Osteoblast (primary cell): ENCODE data around the gene FAM151B. TPM values are rescaled to one million over a fixed set of nuclear protein-coding genes. Genes with fewer than 3 reads are reported as not detected.
A peak's percentile ranks its signal among the peaks of the same experiment; 100 is the strongest.

Source experiments
- DNase-seq: peaks from one replicate; pipeline ENCODE4 v3.0.0; 2011; ENCODE audit warnings: low spot score, mixed read lengths; ENCODE audit not compliant: insufficient read length; ENCODE audit errors: missing footprints
- H2AFZ ChIP-seq: 2 replicates; pipeline ENCODE4 v1.6.0; 2011; ENCODE audit warnings: mild to moderate bottlenecking, low read length
- H3K27ac ChIP-seq: 2 replicates; pipeline ENCODE4 v1.5.1; 2011; ENCODE audit warnings: mild to moderate bottlenecking, low read depth, low read length, moderate library complexity
- H3K27me3 ChIP-seq: 2 replicates; pipeline ENCODE4 v1.6.0; 2012; ENCODE audit warnings: mild to moderate bottlenecking, control low read depth, inconsistent platforms, low read length, moderate library complexity; ENCODE audit not compliant: insufficient read depth
- H3K36me3 ChIP-seq: 2 replicates; pipeline ENCODE4 v1.5.1; 2011; ENCODE audit warnings: mild to moderate bottlenecking, low read length, control low read depth, moderate library complexity; ENCODE audit not compliant: insufficient read depth
- H3K4me1 ChIP-seq: 2 replicates; pipeline ENCODE4 v1.5.1; 2011; ENCODE audit warnings: mild to moderate bottlenecking, low read length, control low read depth, moderate library complexity; ENCODE audit not compliant: insufficient read depth
- H3K4me2 ChIP-seq: 2 replicates; pipeline ENCODE4 v1.6.0; 2011; ENCODE audit warnings: mild to moderate bottlenecking, low read length; ENCODE audit not compliant: insufficient read depth
- H3K4me3 ChIP-seq: fragments of 200-600 bp; sonication (generic); 3 replicates; pipeline ENCODE4 v1.5.1; 2012; ENCODE audit warnings: mild to moderate bottlenecking, low read length, inconsistent platforms; ENCODE audit not compliant: insufficient read depth
- H3K79me2 ChIP-seq: 2 replicates; pipeline ENCODE4 v1.6.0; 2012; ENCODE audit warnings: mild to moderate bottlenecking, low read length, control low read depth, inconsistent platforms; ENCODE audit not compliant: insufficient read depth
- H3K9me3 ChIP-seq: 2 replicates; pipeline ENCODE4 v1.5.1; 2011; ENCODE audit warnings: low read depth, low read length, control low read depth
- H4K20me1 ChIP-seq: 2 replicates; pipeline ENCODE4 v1.6.0; 2012; ENCODE audit warnings: mild to moderate bottlenecking, low read length, control low read depth; ENCODE audit not compliant: insufficient read depth
- CTCF ChIP-seq: IDR thresholded peaks from 2 replicates; pipeline ENCODE4 v1.5.1; 2011; ENCODE audit warnings: mild to moderate bottlenecking, low read depth, low read length, moderate library complexity; ENCODE audit errors: extremely low read depth
- total RNA-seq: library from RNA; depleted of rRNA; stranded (reverse); fragments of >200 nt; gene quantifications from 2 replicates; pipeline ENCODE4 v1.2.3, GENCODE V29; 2012

The FAM151B gene
- total RNA-seq, 1 donor = 13.0 TPM

DNA sequence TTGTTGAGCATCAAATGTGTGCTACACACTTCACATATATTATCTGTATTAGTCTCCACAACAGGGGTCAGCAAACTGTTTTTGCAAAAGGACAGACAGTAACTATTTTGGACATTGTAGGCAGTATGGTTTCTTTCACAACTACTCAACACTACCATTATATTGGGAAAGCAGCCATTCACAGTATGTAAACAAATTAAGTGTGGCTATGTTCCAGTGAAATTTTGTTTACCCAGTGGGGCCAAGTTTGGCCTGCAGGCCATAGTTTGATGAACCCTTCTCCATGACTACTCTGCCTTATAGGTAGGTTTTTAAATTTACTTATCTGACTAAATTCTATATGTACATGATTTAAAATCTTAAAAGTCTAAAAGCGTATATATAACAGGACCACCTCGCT lies 13.0 kb upstream of the FAM151B start:
- TF ChIP-seq CTCF = no peak
- Histone ChIP-seq H3K9me3 (no peaks in the 10 kb centered on the region), H3K36me3 (peaks cover 29% of the 10 kb centered on the region), H3K4me2 (no peak overlapping the region), H3K4me1 (no peaks in the 10 kb centered on the region), H4K20me1 (no peaks in the 10 kb centered on the region), H3K4me3 (no peak overlapping the region), H3K27ac (no peak overlapping the region), H2AFZ (no peak overlapping the region), H3K27me3 (no peaks in the 10 kb centered on the region), H3K79me2 (no peaks in the 10 kb centered on the region)
- no peak for DNase-seq

GRCh38 chr5:80479713-80480112 lies 8.2 kb upstream of the FAM151B start:
- Histone ChIP-seq H4K20me1 (no peaks in the 10 kb centered on the region), H3K4me2 (no peak overlapping the region), H3K36me3 (peaks cover 20% of the 10 kb centered on the region), H2AFZ (no peak overlapping the region), H3K4me1 (no peaks in the 10 kb centered on the region), H3K9me3 (no peaks in the 10 kb centered on the region), H3K4me3 (no peak overlapping the region), H3K27me3 (no peaks in the 10 kb centered on the region), H3K27ac (no peak overlapping the region), H3K79me2 (no peaks in the 10 kb centered on the region)
- no peak for DNase-seq
- TF ChIP-seq CTCF = no peak

DNA sequence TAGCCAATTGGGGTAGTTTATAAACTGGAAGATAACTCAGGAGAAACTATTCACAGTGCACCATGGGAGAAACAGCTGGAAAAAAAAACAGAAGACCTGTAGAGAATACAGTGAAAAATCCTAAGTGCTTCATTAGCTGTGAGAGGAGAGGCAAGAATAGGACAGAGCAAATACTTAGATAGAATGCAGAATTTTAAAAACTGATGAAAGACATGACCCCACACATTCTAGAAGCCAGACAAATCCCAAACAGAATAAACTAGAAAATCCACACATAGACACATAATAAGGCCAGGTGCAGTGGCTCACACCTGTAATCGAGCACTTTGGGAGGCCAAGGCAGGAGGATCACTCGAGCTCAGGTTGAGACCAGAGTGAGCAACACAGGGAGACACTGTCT lies 7.5 kb upstream of the FAM151B start:
- Histone ChIP-seq H3K4me2 (no peak overlapping the region), H4K20me1 (no peaks in the 10 kb centered on the region), H3K4me1 (no peaks in the 10 kb centered on the region), H3K9me3 (no peaks in the 10 kb centered on the region), H3K36me3 (peaks cover 21% of the 10 kb centered on the region), H3K27me3 (no peaks in the 10 kb centered on the region), H2AFZ (no peak overlapping the region), H3K27ac (no peak overlapping the region), H3K79me2 (no peaks in the 10 kb centered on the region), H3K4me3 (no peak overlapping the region)
- no peak for DNase-seq
- TF ChIP-seq CTCF = no peak

DNA sequence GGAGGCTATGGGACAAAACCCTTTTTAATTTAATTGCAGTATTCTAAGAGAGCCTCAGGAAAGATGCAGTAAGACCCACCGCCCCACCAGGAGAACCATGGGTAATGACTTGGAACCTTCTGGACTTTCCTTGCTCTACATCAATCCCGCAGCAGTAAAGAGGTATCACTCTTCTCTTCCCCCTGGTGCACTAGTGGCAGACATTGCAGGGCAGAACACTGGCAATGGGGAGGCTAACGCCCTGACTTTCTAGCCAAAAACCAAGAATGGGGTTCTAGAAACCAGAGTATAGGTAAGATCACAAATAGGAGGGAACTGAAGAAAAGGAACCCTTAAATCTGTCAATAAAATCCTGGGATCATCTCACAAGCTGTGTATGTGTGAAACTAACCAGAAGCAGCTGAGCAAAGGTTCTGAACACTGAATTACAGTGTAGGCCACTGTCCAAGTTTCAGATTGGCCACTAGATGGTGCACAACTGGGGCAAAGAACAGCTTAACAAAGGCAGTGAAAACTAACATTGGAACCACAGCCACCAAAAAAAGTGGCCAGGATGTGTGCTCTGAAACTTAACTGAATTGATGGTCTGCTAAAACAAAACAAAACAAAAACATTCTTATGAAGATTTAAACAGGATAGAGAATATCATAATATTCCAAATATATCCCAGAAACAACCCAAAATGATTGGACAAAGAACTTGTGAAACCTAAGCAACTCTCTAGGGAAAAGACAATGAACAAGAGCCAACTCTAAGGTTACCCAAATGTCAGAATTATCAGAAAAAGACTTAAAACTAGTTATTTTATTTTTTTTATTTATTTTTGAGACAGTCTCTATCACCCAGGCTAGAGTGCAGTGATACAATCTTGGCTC lies 6.6 kb upstream of the FAM151B start:
- no peaks in the 10 kb centered on the region for H3K9me3 ChIP-seq
- TF ChIP-seq CTCF = peak; percentile 95
- DNase-seq = peak; percentile 51
- H3K36me3 ChIP-seq = peaks cover 20% of the 10 kb centered on the region
- no peaks in the 10 kb centered on the region for H3K4me1 ChIP-seq
- H3K79me2 ChIP-seq = no peaks in the 10 kb centered on the region
- no peak overlapping the region for H2AFZ ChIP-seq
- H3K27ac ChIP-seq = no peak overlapping the region
- no peak overlapping the region for H3K4me2 ChIP-seq
- no peaks in the 10 kb centered on the region for H4K20me1 ChIP-seq
- no peak overlapping the region for H3K4me3 ChIP-seq
- H3K27me3 ChIP-seq = no peaks in the 10 kb centered on the region
